Activated CD8-positive, alpha-beta memory T cell treated with anti-CD3 and anti-CD28 coated beads, Interleukin-2, amount 50 U/mL, for 24 hours (primary cell): ENCODE measurements around the gene CARS2.

ENCODE experiments used
- DNase-seq: peaks from one replicate; pipeline ENCODE4 v3.0.0-alpha.2; 2020; ENCODE audit errors: extremely low read depth

The CARS2 gene

GRCh38 chr13:110652764-110653163 lies 53.2 kb downstream of the CARS2 start:
- DNase-seq, result no peak

- no peak for DNase-seq
Measured at GRCh38 chr13:110652231-110652730, 53.6 kb downstream of the CARS2 start.

GRCh38 chr13:110651726-110652230 lies 54.1 kb downstream of the CARS2 start:
- DNase-seq, result no peak

GRCh38 chr13:110651271-110651670 lies 54.6 kb downstream of the CARS2 start:
- DNase-seq, result no peak

- DNase-seq, result no peak
Measured at GRCh38 chr13:110650436-110650835, 55.5 kb downstream of the CARS2 start.

GRCh38 chr13:110649551-110649950 lies 56.4 kb downstream of the CARS2 start:
- no peak for DNase-seq

- DNase-seq, result no peak
Measured at GRCh38 chr13:110648848-110649421, 57.0 kb downstream of the CARS2 start.

- no peak for DNase-seq
Measured at GRCh38 chr13:110648146-110648819, 57.6 kb downstream of the CARS2 start.

- DNase-seq, result no peak
Measured at GRCh38 chr13:110647365-110647737, 58.6 kb downstream of the CARS2 start.

GRCh38 chr13:110646442-110647364 lies 59.2 kb downstream of the CARS2 start:
- no peak for DNase-seq

- DNase-seq, result no peak
Measured at GRCh38 chr13:110645750-110646149, 60.2 kb downstream of the CARS2 start.

GRCh38 chr13:110644892-110645521 lies 60.9 kb downstream of the CARS2 start:
- no peak for DNase-seq

- no peak for DNase-seq
Measured at GRCh38 chr13:110643768-110644421, 62.0 kb downstream of the CARS2 start.

- DNase-seq, result no peak
Measured at GRCh38 chr13:110643324-110643723, 62.6 kb downstream of the CARS2 start.

- no peak for DNase-seq
Measured at GRCh38 chr13:110642291-110642981, 63.5 kb downstream of the CARS2 start.

GRCh38 chr13:110641055-110642015 lies 64.6 kb downstream of the CARS2 start:
- no peak for DNase-seq

- no peak for DNase-seq
Measured at GRCh38 chr13:110640591-110641029, 65.3 kb downstream of the CARS2 start.

GRCh38 chr13:110639935-110640334 lies 66.0 kb downstream of the CARS2 start:
- no peak for DNase-seq
